Measurements from ENCODE around the gene CDC45.

Gene CDC45

GRCh38 chr22:19533049-19533626 is 53.4 kb downstream of the CDC45 start:
- ChIA-PET CTCF (interaction anchor here (0.7 to 1.1 kb wide), 2 partner anchors 97 to 184 kb away, joined by 3 to 5 read pairs; no protein-coding TSS in a partner anchor), POLR2A (interaction anchor here (0.8 kb wide), 1 partner anchor 21 kb away, joined by 3 read pairs; no protein-coding TSS in a partner anchor)
- Histone ChIP-seq H3K27ac (ENCODE audit: extremely low read depth, low read depth, low read length) (no peak overlapping the region), H3K4me1 (ENCODE audit: control insufficient read depth, insufficient read depth, low read length) (no peaks in the 10 kb centered on the region), H3K9me3 (ENCODE audit: control insufficient read depth, insufficient read depth, low read depth, low read length) (no peaks in the 10 kb centered on the region), H3K4me3 (ENCODE audit: low read depth, low read length) (no peak overlapping the region), H3K36me3 (ENCODE audit: control insufficient read depth in 2 of 2, insufficient read depth in 1 of 2, low read length in 2 of 2) (no peaks in the 10 kb centered on the region)
- no peak for TF ChIP-seq ZNF211 (tag by site-specific recombination; IDR thresholded peaks at IDR 0.05; ENCODE audit: low read depth)
- no peak for TF ChIP-seq ZNF221 (tag by site-specific recombination; IDR thresholded peaks at IDR 0.05; ENCODE audit: borderline replicate concordance)
- TF ChIP-seq ZNF629 (tag by site-specific recombination; IDR thresholded peaks at IDR 0.05), result no peak
- no peak for TF ChIP-seq ZNF610 (tag by site-specific recombination; IDR thresholded peaks at IDR 0.05; ENCODE audit: borderline replicate concordance)
- TF ChIP-seq, protein P1, sequence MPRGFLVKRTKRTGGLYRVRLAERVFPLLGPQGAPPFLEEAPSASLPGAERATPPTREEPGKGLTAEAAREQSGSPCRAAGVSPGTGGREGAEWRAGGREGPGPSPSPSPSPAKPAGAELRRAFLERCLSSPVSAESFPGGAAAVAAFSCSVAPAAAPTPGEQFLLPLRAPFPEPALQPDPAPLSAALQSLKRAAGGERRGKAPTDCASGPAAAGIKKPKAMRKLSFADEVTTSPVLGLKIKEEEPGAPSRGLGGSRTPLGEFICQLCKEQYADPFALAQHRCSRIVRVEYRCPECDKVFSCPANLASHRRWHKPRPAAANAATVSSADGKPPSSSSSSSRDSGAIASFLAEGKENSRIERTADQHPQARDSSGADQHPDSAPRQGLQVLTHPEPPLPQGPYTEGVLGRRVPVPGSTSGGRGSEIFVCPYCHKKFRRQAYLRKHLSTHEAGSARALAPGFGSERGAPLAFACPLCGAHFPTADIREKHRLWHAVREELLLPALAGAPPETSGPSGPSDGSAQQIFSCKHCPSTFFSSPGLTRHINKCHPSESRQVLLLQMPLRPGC (tag by site-specific recombination; IDR thresholded peaks at IDR 0.05), result no peak
- no peak for TF ChIP-seq ZBTB6 (tag by site-specific recombination; IDR thresholded peaks at IDR 0.05)
- TF ChIP-seq TCF7L2 (IDR thresholded peaks at IDR 0.05; ENCODE audit: borderline replicate concordance, low read depth, low read length), result no peak
- no peak for TF ChIP-seq ZNF23 (tag by site-specific recombination; IDR thresholded peaks at IDR 0.05; ENCODE audit: borderline replicate concordance)
- no peak for TF ChIP-seq MZF1 (tag by site-specific recombination; IDR thresholded peaks at IDR 0.05; ENCODE audit: borderline replicate concordance)
- TF ChIP-seq, protein P2, sequence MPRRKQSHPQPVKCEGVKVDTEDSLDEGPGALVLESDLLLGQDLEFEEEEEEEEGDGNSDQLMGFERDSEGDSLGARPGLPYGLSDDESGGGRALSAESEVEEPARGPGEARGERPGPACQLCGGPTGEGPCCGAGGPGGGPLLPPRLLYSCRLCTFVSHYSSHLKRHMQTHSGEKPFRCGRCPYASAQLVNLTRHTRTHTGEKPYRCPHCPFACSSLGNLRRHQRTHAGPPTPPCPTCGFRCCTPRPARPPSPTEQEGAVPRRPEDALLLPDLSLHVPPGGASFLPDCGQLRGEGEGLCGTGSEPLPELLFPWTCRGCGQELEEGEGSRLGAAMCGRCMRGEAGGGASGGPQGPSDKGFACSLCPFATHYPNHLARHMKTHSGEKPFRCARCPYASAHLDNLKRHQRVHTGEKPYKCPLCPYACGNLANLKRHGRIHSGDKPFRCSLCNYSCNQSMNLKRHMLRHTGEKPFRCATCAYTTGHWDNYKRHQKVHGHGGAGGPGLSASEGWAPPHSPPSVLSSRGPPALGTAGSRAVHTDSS (tag by site-specific recombination; IDR thresholded peaks at IDR 0.05), result no peak

GRCh38 chr22:19533857-19534256 is 54.1 kb downstream of the CDC45 start:
- Histone ChIP-seq H3K4me1 (ENCODE audit: control insufficient read depth, insufficient read depth, low read length) (no peaks in the 10 kb centered on the region), H3K27ac (ENCODE audit: extremely low read depth, low read depth, low read length) (no peak overlapping the region), H3K36me3 (ENCODE audit: control insufficient read depth in 2 of 2, insufficient read depth in 1 of 2, low read length in 2 of 2) (no peaks in the 10 kb centered on the region), H3K4me3 (ENCODE audit: low read depth, low read length) (no peak overlapping the region), H3K9me3 (ENCODE audit: control insufficient read depth, insufficient read depth, low read depth, low read length) (no peaks in the 10 kb centered on the region)
- CTCF ChIA-PET, result no interaction called here
- no peak for TF ChIP-seq HOXA7 (CRISPR knock-in tag; IDR thresholded peaks at IDR 0.05; ENCODE audit: borderline replicate concordance)
- TF ChIP-seq ZNF202 (tag by site-specific recombination; IDR thresholded peaks at IDR 0.05; ENCODE audit: borderline replicate concordance), result no peak
- TF ChIP-seq EGR2 (tag by site-specific recombination; IDR thresholded peaks at IDR 0.05; ENCODE audit: low read depth), result no peak
- TF ChIP-seq ZSCAN30 (tag by site-specific recombination; IDR thresholded peaks at IDR 0.05), result no peak
- no peak for TF ChIP-seq ZNF155 (tag by site-specific recombination; IDR thresholded peaks at IDR 0.05)
- TF ChIP-seq YY1 (tag by site-specific recombination; IDR thresholded peaks at IDR 0.05), result no peak
- TF ChIP-seq ZNF335 (tag by site-specific recombination; conservative IDR thresholded peaks at IDR 0.05), result no peak
- TF ChIP-seq ZNF169 (tag by site-specific recombination; IDR thresholded peaks at IDR 0.05), result no peak
- TF ChIP-seq, protein P3, sequence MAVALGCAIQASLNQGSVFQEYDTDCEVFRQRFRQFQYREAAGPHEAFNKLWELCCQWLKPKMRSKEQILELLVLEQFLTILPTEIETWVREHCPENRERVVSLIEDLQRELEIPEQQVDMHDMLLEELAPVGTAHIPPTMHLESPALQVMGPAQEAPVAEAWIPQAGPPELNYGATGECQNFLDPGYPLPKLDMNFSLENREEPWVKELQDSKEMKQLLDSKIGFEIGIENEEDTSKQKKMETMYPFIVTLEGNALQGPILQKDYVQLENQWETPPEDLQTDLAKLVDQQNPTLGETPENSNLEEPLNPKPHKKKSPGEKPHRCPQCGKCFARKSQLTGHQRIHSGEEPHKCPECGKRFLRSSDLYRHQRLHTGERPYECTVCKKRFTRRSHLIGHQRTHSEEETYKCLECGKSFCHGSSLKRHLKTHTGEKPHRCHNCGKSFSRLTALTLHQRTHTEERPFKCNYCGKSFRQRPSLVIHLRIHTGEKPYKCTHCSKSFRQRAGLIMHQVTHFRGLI (tag by site-specific recombination; IDR thresholded peaks at IDR 0.05), result no peak
- TF ChIP-seq ZNF677 (tag by site-specific recombination; IDR thresholded peaks at IDR 0.05), result no peak
- TF ChIP-seq, protein P4, sequence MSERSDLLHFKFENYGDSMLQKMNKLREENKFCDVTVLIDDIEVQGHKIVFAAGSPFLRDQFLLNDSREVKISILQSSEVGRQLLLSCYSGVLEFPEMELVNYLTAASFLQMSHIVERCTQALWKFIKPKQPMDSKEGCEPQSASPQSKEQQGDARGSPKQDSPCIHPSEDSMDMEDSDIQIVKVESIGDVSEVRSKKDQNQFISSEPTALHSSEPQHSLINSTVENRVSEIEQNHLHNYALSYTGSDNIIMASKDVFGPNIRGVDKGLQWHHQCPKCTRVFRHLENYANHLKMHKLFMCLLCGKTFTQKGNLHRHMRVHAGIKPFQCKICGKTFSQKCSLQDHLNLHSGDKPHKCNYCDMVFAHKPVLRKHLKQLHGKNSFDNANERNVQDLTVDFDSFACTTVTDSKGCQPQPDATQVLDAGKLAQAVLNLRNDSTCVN (tag by site-specific recombination; optimal IDR thresholded peaks at IDR 0.05), result no peak
- TF ChIP-seq WT1 (tag by site-specific recombination; IDR thresholded peaks at IDR 0.05), result no peak
- TF ChIP-seq, protein P5, sequence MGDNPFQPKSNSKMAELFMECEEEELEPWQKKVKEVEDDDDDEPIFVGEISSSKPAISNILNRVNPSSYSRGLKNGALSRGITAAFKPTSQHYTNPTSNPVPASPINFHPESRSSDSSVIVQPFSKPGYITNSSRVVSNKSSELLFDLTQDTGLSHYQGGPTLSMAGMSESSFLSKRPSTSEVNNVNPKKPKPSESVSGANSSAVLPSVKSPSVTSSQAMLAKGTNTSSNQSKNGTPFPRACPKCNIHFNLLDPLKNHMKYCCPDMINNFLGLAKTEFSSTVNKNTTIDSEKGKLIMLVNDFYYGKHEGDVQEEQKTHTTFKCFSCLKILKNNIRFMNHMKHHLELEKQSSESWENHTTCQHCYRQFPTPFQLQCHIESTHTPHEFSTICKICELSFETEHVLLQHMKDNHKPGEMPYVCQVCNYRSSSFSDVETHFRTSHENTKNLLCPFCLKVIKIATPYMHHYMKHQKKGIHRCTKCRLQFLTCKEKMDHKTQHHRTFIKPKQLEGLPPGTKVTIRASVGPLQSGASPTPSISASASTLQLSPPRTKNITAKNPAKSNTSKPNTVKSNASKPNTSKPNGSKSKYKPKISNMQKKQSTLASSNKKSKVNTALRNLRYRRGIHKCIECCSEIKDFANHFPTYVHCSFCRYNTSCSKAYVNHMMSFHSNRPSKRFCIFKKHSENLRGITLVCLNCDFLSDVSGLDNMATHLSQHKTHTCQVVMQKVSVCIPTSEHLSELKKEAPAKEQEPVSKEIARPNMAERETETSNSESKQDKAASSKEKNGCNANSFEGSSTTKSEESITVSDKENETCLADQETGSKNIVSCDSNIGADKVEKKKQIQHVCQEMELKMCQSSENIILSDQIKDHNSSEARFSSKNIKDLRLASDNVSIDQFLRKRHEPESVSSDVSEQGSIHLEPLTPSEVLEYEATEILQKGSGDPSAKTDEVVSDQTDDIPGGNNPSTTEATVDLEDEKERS (tag by site-specific recombination; IDR thresholded peaks at IDR 0.05), result no peak
- no peak for TF ChIP-seq ZNF416 (tag by site-specific recombination; IDR thresholded peaks at IDR 0.05)
- POLR2A ChIA-PET, result no interaction called here

All from HEK293 (cell line).